SK-N-SH (cell line): Measurements from ENCODE around the gene TFR2. TPM values are rescaled to one million over a fixed set of nuclear protein-coding genes. Genes with fewer than 3 reads are reported as not detected.

ENCODE experiments used
- CTCF ChIA-PET: fragments of 300-600, 350-600 bp; formaldehyde crosslinking; extraction: SDS; loops from one replicate; lab custom pipeline; 2021; lab: Yijun Ruan, JAX
- POLR2A ChIA-PET: fragments of 350-600 bp; sonication (Branson Sonifier 250); formaldehyde crosslinking; extraction: SDS; loops from one replicate; lab custom pipeline; 2020; ENCODE audit warnings: antibody characterized with exemption, inconsistent platforms; lab: Yijun Ruan, JAX
- DNase-seq: peaks from one replicate; pipeline ENCODE4 v3.0.0; 2012
- H2AFZ ChIP-seq: fragments of 200-600 bp; sonication (generic); 2 replicates; pipeline ENCODE4 v1.8.1; 2016; ENCODE audit warnings: antibody characterized with exemption, mild to moderate bottlenecking, low read depth
- H3F3A ChIP-seq: fragments of 200-600 bp; sonication (generic); replicated peaks from 2 replicates; pipeline ENCODE3; 2016; ENCODE audit warnings: antibody characterized with exemption, mild to moderate bottlenecking; ENCODE audit not compliant: insufficient read depth
- H3K27ac ChIP-seq, 2 experiments: fragments of 200-500 bp in 1 of 2; fragments of 200-600 bp in 1 of 2; sonication (Bioruptor generic) in 1 of 2; sonication (generic), shearing (Covaris generic) in 1 of 2; 2 replicates each; pipeline versions ENCODE4 v1.5.1 to v1.6.1; 2014 to 2016; ENCODE audit warnings: low read depth in 2 of 2, inconsistent platforms in 1 of 2, low read length in 1 of 2, mild to moderate bottlenecking in 1 of 2, mixed read lengths in 1 of 2
- H3K27me3 ChIP-seq: fragments of 200-600 bp; sonication (generic), shearing (Covaris generic); 2 replicates; pipeline ENCODE4 v1.6.1; 2016; ENCODE audit warnings: mixed run types; ENCODE audit not compliant: insufficient read depth
- H3K36me3 ChIP-seq, 2 experiments: fragments of 200-500 bp in 1 of 2; fragments of 200-600 bp in 1 of 2; sonication (Bioruptor generic) in 1 of 2; sonication (generic) in 1 of 2; replicated peaks in 1 of 2; 2 replicates each; pipeline versions ENCODE3 to v1.5.1; 2014 to 2016; ENCODE audit warnings: low read length in 1 of 2, mild to moderate bottlenecking in 1 of 2; ENCODE audit not compliant: insufficient read depth in 2 of 2, control insufficient read depth in 1 of 2
- H3K4me1 ChIP-seq, 2 experiments: fragments of 200-500 bp in 1 of 2; fragments of 200-600 bp in 1 of 2; sonication (Bioruptor generic) in 1 of 2; sonication (generic), shearing (Covaris generic) in 1 of 2; 2 replicates each; pipeline versions ENCODE4 v1.5.1 to v1.6.1; 2014 to 2016; ENCODE audit warnings: low read depth in 1 of 2, low read length in 1 of 2, mixed run types in 1 of 2; ENCODE audit not compliant: insufficient read depth in 2 of 2, control insufficient read depth in 1 of 2
- H3K4me2 ChIP-seq: fragments of 200-600 bp; sonication (generic), shearing (Covaris generic); 2 replicates; pipeline ENCODE4 v1.6.1; 2017; ENCODE audit warnings: mixed run types
- H3K4me3 ChIP-seq, 2 experiments: fragments of 200-500 bp in 1 of 2; fragments of 200-600 bp in 1 of 2; sonication (Bioruptor generic) in 1 of 2; sonication (generic), shearing (Covaris generic) in 1 of 2; 2 replicates each; pipeline versions ENCODE4 v1.5.1 to v1.8.1; 2014 to 2016; ENCODE audit warnings: low read depth in 2 of 2, inconsistent platforms in 1 of 2, low read length in 1 of 2, mild to moderate bottlenecking in 1 of 2, mixed read lengths in 1 of 2, moderate library complexity in 1 of 2
- H3K79me2 ChIP-seq: fragments of 200-600 bp; sonication (generic); 2 replicates; pipeline ENCODE4 v1.8.1; 2017; ENCODE audit warnings: mild to moderate bottlenecking; ENCODE audit not compliant: insufficient read depth
- H3K9ac ChIP-seq: fragments of 200-600 bp; sonication (generic); 2 replicates; pipeline ENCODE4 v1.6.1; 2017; ENCODE audit warnings: mixed run types
- H3K9me2 ChIP-seq: fragments of 200-600 bp; sonication (generic); 2 replicates; pipeline ENCODE4 v1.6.1; 2017; ENCODE audit warnings: mixed run types
- H3K9me3 ChIP-seq: fragments of 200-600 bp; sonication (generic); 2 replicates; pipeline ENCODE4 v1.6.1; 2017; ENCODE audit warnings: mixed run types, mild to moderate bottlenecking, moderate library complexity
- H4K20me1 ChIP-seq: fragments of 200-600 bp; sonication (generic); 2 replicates; pipeline ENCODE4 v1.6.1; 2017; ENCODE audit warnings: mild to moderate bottlenecking, mixed run types; ENCODE audit not compliant: insufficient read depth
- CHD2 ChIP-seq: fragments of 150-350 bp; IDR thresholded peaks from 2 replicates; pipeline ENCODE4 v1.6.1; 2018; ENCODE audit warnings: low read length; ENCODE audit not compliant: partially characterized antibody
- ELF1 ChIP-seq: IDR thresholded peaks from 2 replicates; pipeline ENCODE4 v1.4.0; 2012
- EP300 ChIP-seq, 2 experiments: IDR thresholded peaks; 2 replicates each; pipeline versions ENCODE4 v1.4.0 to v1.6.1; 2012; ENCODE audit warnings: borderline replicate concordance in 1 of 2, low read depth in 1 of 2, low read length in 1 of 2
- EZH2phosphoT487 ChIP-seq: fragments of 200-600 bp; sonication (generic); IDR thresholded peaks from 2 replicates; pipeline ENCODE4 v1.6.1; 2017; ENCODE audit warnings: low read depth, mixed run types, mild to moderate bottlenecking, antibody characterized with exemption, moderate library complexity, borderline replicate concordance
- FOSL2 ChIP-seq: IDR thresholded peaks from 2 replicates; pipeline ENCODE4 v1.4.0; 2012; ENCODE audit warnings: low read depth, mild to moderate bottlenecking, moderate library complexity, borderline replicate concordance
- GATA2 ChIP-seq: sonication (generic); formaldehyde crosslinking; IDR thresholded peaks from 2 replicates; pipeline ENCODE4 v1.5.0; 2020; ENCODE audit warnings: mild to moderate bottlenecking, missing genetic modification reagents
- MAX ChIP-seq: IDR thresholded peaks from 2 replicates; pipeline ENCODE4 v1.4.0; 2012; ENCODE audit warnings: low read depth
- MXI1 ChIP-seq: IDR thresholded peaks from 2 replicates; pipeline ENCODE4 v1.6.1; 2012; ENCODE audit warnings: mild to moderate bottlenecking, low read depth, low read length, improper control_type of control experiment
- NRF1 ChIP-seq: IDR thresholded peaks from 2 replicates; pipeline ENCODE4 v1.6.1; 2012; ENCODE audit warnings: low read depth, mild to moderate bottlenecking, low read length
- POLR2AphosphoS5 ChIP-seq: IDR thresholded peaks from 2 replicates; pipeline ENCODE4 v1.6.1; 2012; ENCODE audit warnings: low read depth, low read length
- RAD21 ChIP-seq: IDR thresholded peaks from 2 replicates; pipeline ENCODE4 v1.6.1; 2012; ENCODE audit warnings: mild to moderate bottlenecking, low read length
- REST ChIP-seq: IDR thresholded peaks from 2 replicates; pipeline ENCODE4 v1.6.1; 2012; ENCODE audit warnings: mild to moderate bottlenecking, low read depth, low read length, moderate library complexity
- SIN3A ChIP-seq: IDR thresholded peaks from 2 replicates; pipeline ENCODE4 v1.6.1; 2012; ENCODE audit warnings: low read depth, mild to moderate bottlenecking, low read length, moderate library complexity, borderline replicate concordance
- SMC3 ChIP-seq: IDR thresholded peaks from 2 replicates; pipeline ENCODE4 v1.6.1; 2012; ENCODE audit warnings: low read depth, low read length, improper control_type of control experiment
- TAF1 ChIP-seq: IDR thresholded peaks from 2 replicates; pipeline ENCODE4 v1.6.1; 2012; ENCODE audit warnings: low read depth, mild to moderate bottlenecking, low read length, moderate library complexity, borderline replicate concordance
- USF1 ChIP-seq: IDR thresholded peaks from 2 replicates; pipeline ENCODE4 v1.4.0; 2012; ENCODE audit warnings: low read depth, borderline replicate concordance
- YY1 ChIP-seq: IDR thresholded peaks from 2 replicates; pipeline ENCODE4 v1.4.0; 2012; ENCODE audit warnings: low read depth, mild to moderate bottlenecking
- ZBTB33 ChIP-seq: IDR thresholded peaks from 2 replicates; pipeline ENCODE4 v1.4.0; 2012; ENCODE audit warnings: low read depth, borderline replicate concordance
- WGBS: methylation state at CpG from one replicate; pipeline ENCODE4 v1.1.6; 2017; ENCODE audit warnings: low lambda C conversion rate; 5-methylcytosine and 5-hydroxymethylcytosine counted together
- polyA plus RNA-seq, 3 experiments: library from polyadenylated mRNA; depleted of rRNA; stranded (reverse); fragments of >200 nt; gene quantifications; 2 replicates each; pipeline ENCODE4 v1.2.3, GENCODE V29; 2012

The TFR2 gene
- polyA plus RNA-seq, 1 of the 3 experiments (the other 2 are of a cell fraction) = 0.30 TPM

- peaks cover 0 to 9% of the 10 kb centered on the region in 2 experiments; a peak in 1 of 4 replicates for H3K4me1 ChIP-seq
- POLR2A ChIA-PET = no interaction called here
- no peak overlapping the region for H3K4me2 ChIP-seq
- H4K20me1 ChIP-seq = no peaks in the 10 kb centered on the region
- no peak overlapping the region for H2AFZ ChIP-seq
- H3F3A ChIP-seq = no peaks in the 10 kb centered on the region
- no peak overlapping the region for H3K27ac ChIP-seq
- H3K9me3 ChIP-seq = no peaks in the 10 kb centered on the region
- H3K36me3 ChIP-seq = no peaks in the 10 kb centered on the region
- no peaks in the 10 kb centered on the region for H3K79me2 ChIP-seq
- no peak overlapping the region for H3K9ac ChIP-seq
- H3K4me3 ChIP-seq = no peak overlapping the region
- CTCF ChIA-PET = interaction anchor here (1.1 to 3.8 kb wide), 3 partner anchors 11 to 52 kb away, joined by 3 to 19 read pairs (median 6); no protein-coding TSS in a partner anchor
- 87% methylated on average over 17 of the region's 17 CpGs for WGBS
- TF ChIP-seq MXI1 (no peak), CHD2 (no peak), ELF1 (no peak)
- no peaks in the 10 kb centered on the region for H3K9me2 ChIP-seq
- no peaks in the 10 kb centered on the region for H3K27me3 ChIP-seq
- no peak for DNase-seq
Measured at GRCh38 chr7:100639995-100640516, 1.3 kb downstream of the TFR2 start.

GRCh38 chr7:100632951-100633717, 8.2 kb downstream of the TFR2 start:
- H3K79me2 ChIP-seq = no peaks in the 10 kb centered on the region
- CTCF ChIA-PET = interaction anchor here (0.6 to 9.0 kb wide), 42 partner anchors 10 to 221 kb away, joined by 3 to 109 read pairs (median 6); partner anchors contain the start of genes ACTL6B, FBXO24, GNB2 and LRCH4
- H3F3A ChIP-seq = peaks cover 7% of the 10 kb centered on the region
- H3K27me3 ChIP-seq = no peaks in the 10 kb centered on the region
- peak overlapping the region; percentile 27; the same call in 1 of the 2 replicates for H3K9ac ChIP-seq
- H3K4me3 ChIP-seq = peak overlapping the region; percentile 43 to 59
- H3K4me2 ChIP-seq = peak overlapping the region; percentile 91
- peaks cover 6% of the 10 kb centered on the region in 2 experiments; a peak in 1 of 4 replicates for H3K4me1 ChIP-seq
- POLR2A ChIA-PET = interaction anchor here (0.8 to 2.1 kb wide), 12 partner anchors 16 to 531 kb away, joined by 3 to 11 read pairs (median 4); partner anchors contain the start of genes ACTL6B, AP4M1, GNB2 and MOSPD3
- H3K9me2 ChIP-seq = no peaks in the 10 kb centered on the region
- peak overlapping the region; percentile 93 for H2AFZ ChIP-seq
- DNase-seq = peak; percentile 95
- H3K9me3 ChIP-seq = no peaks in the 10 kb centered on the region
- H3K27ac ChIP-seq = no peak overlapping the region
- no peaks in the 10 kb centered on the region for H3K36me3 ChIP-seq
- 7% methylated on average over 47 of the region's 72 CpGs for WGBS
- no peaks in the 10 kb centered on the region for H4K20me1 ChIP-seq
- no peak for TF ChIP-seq SIN3A
- TF ChIP-seq MXI1 = peak; percentile 81
- 0 out of 2 replicates have a peak, but pooled peaks have one; percentile 14 for TF ChIP-seq TAF1
- no peak for TF ChIP-seq EZH2phosphoT487
- TF ChIP-seq GATA2 (CRISPR knock-in tag) = no peak
- TF ChIP-seq CHD2 = no peak
- no peak for TF ChIP-seq EP300 (IDR thresholded peaks at IDR 0.05; ENCODE audit: borderline replicate concordance in 1 of 2, low read depth in 1 of 2, low read length in 1 of 2)
- TF ChIP-seq USF1 = peak; percentile 68; the same call in 1 of the 2 replicates
- TF ChIP-seq YY1 = no peak
- TF ChIP-seq SMC3 = peak; percentile 44
- no peak for TF ChIP-seq POLR2AphosphoS5
- no peak for TF ChIP-seq REST
- peak; percentile 91 for TF ChIP-seq MAX
- TF ChIP-seq RAD21 = peak; percentile 46
- TF ChIP-seq FOSL2 = no peak
- TF ChIP-seq ZBTB33 = no peak
- 0 out of 2 replicates have a peak, but pooled peaks have one; percentile 8 for TF ChIP-seq NRF1
